SJSA1 (cell line): ENCODE results near the gene TBC1D22A. TPM values are rescaled to one million over a fixed set of nuclear protein-coding genes. Genes with fewer than 3 reads are reported as not detected.
A peak's percentile ranks its signal among the peaks of the same experiment; 100 is the strongest.

ENCODE experiments used
- DNase-seq, 2 experiments: peaks; one replicate each; pipeline ENCODE4 v3.0.0-alpha.2; 2015 to 2020; ENCODE audit warnings: low spot score in 2 of 2, low read depth in 1 of 2
- H3K27ac ChIP-seq: fragments of 250-450 bp; sonication (Bioruptor Pico); 2 replicates; pipeline ENCODE4 v1.5.1; 2020; ENCODE audit warnings: mild to moderate bottlenecking, moderate library complexity
- H3K27me3 ChIP-seq: fragments of 250-450 bp; sonication (Bioruptor Pico); replicated peaks from 2 replicates; pipeline ENCODE4 v1.5.1; 2020; ENCODE audit warnings: mild to moderate bottlenecking, moderate library complexity
- H3K36me3 ChIP-seq: fragments of 250-450 bp; sonication (Bioruptor Pico); 2 replicates; pipeline ENCODE4 v1.5.1; 2020; ENCODE audit warnings: mild to moderate bottlenecking
- H3K4me1 ChIP-seq: fragments of 250-450 bp; sonication (Bioruptor Pico); replicated peaks from 2 replicates; pipeline ENCODE4 v1.6.1; 2021; ENCODE audit warnings: mild to moderate bottlenecking
- H3K4me3 ChIP-seq: fragments of 250-450 bp; sonication (Bioruptor Pico); 2 replicates; pipeline ENCODE4 v1.5.1; 2020; ENCODE audit warnings: mild to moderate bottlenecking
- H3K9me3 ChIP-seq: fragments of 250-450 bp; sonication (Bioruptor Pico); replicated peaks from 2 replicates; pipeline ENCODE4 v1.5.1; 2020; ENCODE audit warnings: mild to moderate bottlenecking
- total RNA-seq: library from RNA; depleted of rRNA; stranded (reverse); fragments of >200 nt; shearing (Covaris generic); gene quantifications from 2 replicates; pipeline ENCODE4 v1.2.3, GENCODE V29; 2014

TBC1D22A gene
- total RNA-seq, 1 experiment from 2014 or later = 10.5 TPM

DNA sequence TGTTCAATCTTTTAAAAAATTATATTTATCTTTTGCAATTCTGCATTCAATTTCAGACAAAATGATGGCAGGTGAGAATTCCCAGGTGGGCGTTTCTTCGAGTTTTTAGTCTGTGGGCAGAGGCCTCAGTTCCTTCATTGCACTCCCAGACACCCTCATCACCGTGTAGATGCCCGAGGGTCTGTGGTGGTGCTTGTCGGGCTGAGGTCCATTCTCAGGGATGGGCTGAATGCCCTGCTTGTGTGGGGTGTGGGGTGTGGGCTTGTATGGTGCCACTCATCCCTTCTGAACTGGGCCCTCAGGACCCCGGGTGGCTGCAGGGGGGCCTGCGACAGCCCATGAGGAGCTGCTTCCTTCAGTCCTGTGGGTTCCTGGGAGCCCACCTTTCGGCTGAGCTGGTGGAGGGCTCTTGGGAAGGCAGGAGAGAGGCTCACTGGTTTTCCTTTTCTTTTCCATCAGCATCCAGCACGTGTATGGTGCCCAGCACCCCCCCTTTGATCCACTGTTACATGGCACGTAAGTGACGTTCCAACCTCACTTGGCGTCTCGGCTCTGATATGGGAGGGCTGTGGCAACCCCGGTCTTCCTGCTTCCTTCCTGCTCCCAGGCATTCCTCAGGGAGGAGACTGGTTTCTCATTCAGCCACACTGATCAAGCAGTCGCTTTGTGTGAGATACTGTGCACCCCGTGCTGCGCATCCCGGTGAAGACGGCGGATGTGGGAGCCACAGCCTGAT is 29.8 kb downstream of the TBC1D22A start:
- Histone ChIP-seq H3K27ac (peak overlapping the region; percentile 91), H3K4me3 (no peak overlapping the region), H3K4me1 (peaks cover 16% of the 10 kb centered on the region), H3K9me3 (no peaks in the 10 kb centered on the region), H3K27me3 (no peaks in the 10 kb centered on the region), H3K36me3 (peaks cover 23% of the 10 kb centered on the region)
- no peak for DNase-seq

DNA sequence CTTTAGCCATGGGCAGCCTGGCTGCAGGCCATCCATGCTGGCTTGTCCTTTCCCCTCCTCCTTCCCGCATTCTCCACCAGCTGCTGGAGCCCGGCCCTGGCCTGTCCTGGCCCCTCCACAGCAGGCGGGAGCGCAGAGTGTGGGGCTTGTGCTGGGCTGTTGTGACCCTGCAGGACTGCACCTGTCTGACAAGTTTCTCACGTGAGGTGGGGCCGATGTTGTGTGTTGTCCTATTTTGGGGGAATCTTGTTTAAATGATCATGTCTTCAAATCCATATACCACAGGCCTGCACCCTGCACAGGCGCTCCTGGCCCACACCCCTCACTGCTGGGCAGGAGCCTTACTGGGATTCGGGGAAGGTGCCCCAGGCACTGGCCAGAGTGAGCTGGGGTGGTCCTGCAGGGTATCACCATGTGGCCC is 30.4 kb downstream of the TBC1D22A start:
- Histone ChIP-seq H3K9me3 (no peaks in the 10 kb centered on the region), H3K4me1 (peaks cover 16% of the 10 kb centered on the region), H3K4me3 (no peak overlapping the region), H3K27me3 (no peaks in the 10 kb centered on the region), H3K27ac (no peak overlapping the region), H3K36me3 (peaks cover 30% of the 10 kb centered on the region)
- DNase-seq = no peak

DNA sequence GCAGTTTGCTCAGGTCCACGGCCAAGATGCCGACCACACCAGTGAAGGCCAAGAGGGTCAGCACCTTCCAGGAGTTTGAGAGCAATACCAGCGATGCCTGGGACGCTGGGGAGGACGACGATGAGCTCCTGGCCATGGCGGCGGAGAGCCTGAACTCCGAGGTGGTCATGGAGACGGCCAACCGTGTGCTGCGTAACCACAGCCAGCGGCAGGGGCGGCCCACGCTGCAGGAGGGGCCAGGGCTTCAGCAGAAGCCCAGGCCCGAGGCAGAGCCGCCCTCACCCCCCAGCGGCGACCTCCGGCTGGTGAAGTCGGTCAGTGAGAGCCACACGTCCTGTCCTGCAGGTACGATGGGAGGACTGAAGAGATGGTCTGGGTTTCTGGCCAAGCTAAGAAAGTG is 31.0 kb downstream of the TBC1D22A start:
- H3K27ac ChIP-seq = no peak overlapping the region
- DNase-seq = no peak
- peaks cover 36% of the 10 kb centered on the region for H3K36me3 ChIP-seq
- H3K4me3 ChIP-seq = no peak overlapping the region
- H3K9me3 ChIP-seq = no peaks in the 10 kb centered on the region
- no peaks in the 10 kb centered on the region for H3K27me3 ChIP-seq
- peaks cover 19% of the 10 kb centered on the region for H3K4me1 ChIP-seq

DNA sequence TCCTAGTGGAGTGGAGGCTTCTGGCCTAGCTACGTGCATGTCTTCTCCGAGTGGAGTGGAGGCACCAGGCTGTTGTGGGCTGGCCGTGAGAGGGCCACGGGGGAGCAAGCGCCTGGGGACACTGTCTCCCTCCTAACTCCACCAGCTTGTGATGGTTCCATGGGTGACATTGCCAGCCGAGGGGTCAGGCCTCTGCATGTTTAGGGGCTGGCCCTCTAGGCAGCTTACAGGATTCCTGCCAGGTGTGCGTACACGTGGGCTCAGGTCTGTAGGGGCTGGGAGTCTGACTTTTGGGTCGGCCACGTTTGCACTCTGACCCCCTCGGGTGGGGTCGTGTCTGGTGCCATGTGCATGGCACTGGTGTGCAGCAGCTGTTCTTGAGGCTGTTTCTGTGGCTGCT is 31.6 kb downstream of the TBC1D22A start:
- Histone ChIP-seq H3K9me3 (no peaks in the 10 kb centered on the region), H3K27ac (no peak overlapping the region), H3K4me3 (no peak overlapping the region), H3K36me3 (peaks cover 38% of the 10 kb centered on the region), H3K27me3 (no peaks in the 10 kb centered on the region), H3K4me1 (peaks cover 24% of the 10 kb centered on the region)
- no peak for DNase-seq

GRCh38 chr22:46794491-46794890 is 32.0 kb downstream of the TBC1D22A start:
- Histone ChIP-seq H3K36me3 (peaks cover 41% of the 10 kb centered on the region), H3K4me1 (peaks cover 26% of the 10 kb centered on the region), H3K9me3 (no peaks in the 10 kb centered on the region), H3K27ac (no peak overlapping the region), H3K27me3 (no peaks in the 10 kb centered on the region), H3K4me3 (no peak overlapping the region)
- no peak for DNase-seq

DNA sequence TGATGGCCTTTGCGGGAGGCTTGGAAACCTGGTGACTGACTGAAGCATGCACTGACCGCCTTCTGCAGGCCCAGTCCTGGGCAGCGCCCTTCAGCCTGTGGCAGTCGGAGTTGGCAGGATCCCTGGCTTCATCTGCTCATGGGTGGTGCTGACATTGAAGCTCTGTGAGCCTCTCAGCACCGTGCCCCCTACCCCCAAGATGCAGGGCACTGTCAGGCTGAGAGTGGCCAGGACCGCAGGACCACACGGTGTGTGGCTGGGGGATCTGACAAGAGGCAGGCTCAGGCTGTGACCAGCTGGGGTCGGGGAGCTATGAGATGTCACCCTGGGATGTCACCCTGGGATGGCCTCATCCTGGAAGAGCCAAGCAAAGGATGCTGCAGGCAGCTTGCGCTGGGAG is 32.7 kb downstream of the TBC1D22A start:
- no peak for DNase-seq
- H3K9me3 ChIP-seq = no peaks in the 10 kb centered on the region
- no peaks in the 10 kb centered on the region for H3K27me3 ChIP-seq
- peaks cover 46% of the 10 kb centered on the region for H3K36me3 ChIP-seq
- peaks cover 26% of the 10 kb centered on the region for H3K4me1 ChIP-seq
- H3K27ac ChIP-seq = no peak overlapping the region
- H3K4me3 ChIP-seq = no peak overlapping the region

GRCh38 chr22:46795845-46796565 is 33.6 kb downstream of the TBC1D22A start:
- H3K36me3 ChIP-seq = peaks cover 53% of the 10 kb centered on the region
- H3K9me3 ChIP-seq = no peaks in the 10 kb centered on the region
- no peak overlapping the region for H3K27ac ChIP-seq
- H3K27me3 ChIP-seq = no peaks in the 10 kb centered on the region
- no peak overlapping the region for H3K4me3 ChIP-seq
- DNase-seq = peak in 1 of 2 experiments; percentile 15
- H3K4me1 ChIP-seq = peaks cover 18% of the 10 kb centered on the region

GRCh38 chr22:46796566-46797195 is 34.2 kb downstream of the TBC1D22A start:
- H3K36me3 ChIP-seq = peaks cover 59% of the 10 kb centered on the region
- H3K9me3 ChIP-seq = no peaks in the 10 kb centered on the region
- H3K27me3 ChIP-seq = no peaks in the 10 kb centered on the region
- H3K27ac ChIP-seq = no peak overlapping the region
- no peak overlapping the region for H3K4me3 ChIP-seq
- peak in 1 of 2 experiments; percentile 31 for DNase-seq
- peaks cover 12% of the 10 kb centered on the region for H3K4me1 ChIP-seq

DNA sequence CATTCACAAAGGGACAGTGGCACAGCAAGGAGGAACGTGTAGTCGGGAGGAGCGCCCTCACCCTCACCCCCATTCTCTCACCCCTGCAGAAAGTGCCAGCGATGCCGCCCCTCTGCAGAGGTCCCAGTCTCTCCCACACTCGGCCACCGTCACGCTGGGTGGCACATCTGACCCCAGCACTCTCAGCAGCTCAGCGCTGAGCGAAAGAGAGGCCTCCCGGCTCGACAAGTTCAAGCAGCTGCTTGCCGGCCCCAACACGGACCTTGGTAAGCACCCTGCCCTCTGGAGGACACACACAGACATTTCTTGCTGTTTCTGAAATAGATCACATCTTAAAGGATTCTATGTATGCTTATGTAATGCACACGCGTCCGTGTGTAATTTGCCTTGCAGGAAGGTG is 34.9 kb downstream of the TBC1D22A start:
- peak in 1 of 2 experiments; percentile 47 for DNase-seq
- Histone ChIP-seq H3K27ac (no peak overlapping the region), H3K27me3 (no peaks in the 10 kb centered on the region), H3K9me3 (no peaks in the 10 kb centered on the region), H3K4me1 (peaks cover 9% of the 10 kb centered on the region), H3K36me3 (peaks cover 59% of the 10 kb centered on the region), H3K4me3 (no peak overlapping the region)

DNA sequence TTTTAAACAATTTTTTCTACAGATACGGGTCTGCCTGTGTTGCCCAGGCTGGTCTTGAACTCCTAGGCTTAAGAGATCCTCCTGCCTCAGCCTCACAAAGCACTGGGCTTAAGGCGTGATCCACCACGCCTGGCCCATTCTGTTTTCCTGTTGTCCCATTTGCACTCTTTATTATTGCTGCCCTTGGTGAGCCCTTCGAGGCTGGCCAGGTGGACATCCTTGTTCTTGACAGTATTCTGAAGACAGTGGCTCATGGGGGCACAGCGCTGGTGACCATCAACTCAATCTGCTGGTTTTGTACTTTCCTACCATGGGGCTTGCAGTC is 35.6 kb downstream of the TBC1D22A start:
- H3K36me3 ChIP-seq = peaks cover 53% of the 10 kb centered on the region

GRCh38 chr22:46798366-46799350 is 36.2 kb downstream of the TBC1D22A start:
- Histone ChIP-seq H3K27ac (no peak overlapping the region), H3K27me3 (no peaks in the 10 kb centered on the region), H3K4me3 (no peak overlapping the region), H3K9me3 (no peaks in the 10 kb centered on the region), H3K36me3 (peaks cover 47% of the 10 kb centered on the region), H3K4me1 (peaks cover 12% of the 10 kb centered on the region)
- DNase-seq = peak; percentile 64 to 80

More for the DNA sequence above, 35.6 kb downstream of the TBC1D22A start:
- H3K9me3 ChIP-seq = no peaks in the 10 kb centered on the region
- DNase-seq = peak in 1 of 2 experiments; percentile 26
- H3K4me1 ChIP-seq = peaks cover 9% of the 10 kb centered on the region
- no peak overlapping the region for H3K27ac ChIP-seq
- H3K4me3 ChIP-seq = no peak overlapping the region
- no peaks in the 10 kb centered on the region for H3K27me3 ChIP-seq

DNA sequence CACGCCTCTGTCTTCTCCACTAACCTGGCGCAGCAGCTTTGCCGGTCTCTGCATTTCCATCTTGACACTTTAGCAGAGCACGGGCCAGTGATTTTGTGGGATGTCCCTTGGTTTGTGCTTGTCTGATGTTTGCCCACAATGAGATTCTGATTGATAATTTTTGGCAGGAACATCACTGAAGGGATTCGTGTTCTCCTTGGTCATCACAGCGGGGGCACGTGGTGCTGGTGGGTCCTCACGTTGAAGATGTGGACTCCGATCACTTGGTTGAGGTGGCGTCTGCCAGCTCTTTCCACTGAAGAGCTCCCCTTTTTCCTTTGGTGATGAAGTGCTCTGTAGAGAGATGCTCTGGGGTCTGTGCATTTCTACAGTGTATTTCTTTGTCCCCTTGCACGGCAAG is 37.2 kb downstream of the TBC1D22A start:
- no peaks in the 10 kb centered on the region for H3K27me3 ChIP-seq
- H3K27ac ChIP-seq = no peak overlapping the region
- H3K36me3 ChIP-seq = peaks cover 47% of the 10 kb centered on the region
- peak in 1 of 2 experiments; percentile 29 for DNase-seq
- H3K9me3 ChIP-seq = no peaks in the 10 kb centered on the region
- H3K4me3 ChIP-seq = no peak overlapping the region
- H3K4me1 ChIP-seq = peaks cover 12% of the 10 kb centered on the region
